ENCODE data around the gene SAV1. TPM values are rescaled to one million over a fixed set of nuclear protein-coding genes. Genes with fewer than 3 reads are reported as not detected.

The SAV1 gene
- total and polyA plus RNA-seq, 2 experiments from 2014 or later: 74.2 to 82.8 TPM

- Mint-ChIP-seq H3K4me1 (peaks cover 10% of the 10 kb centered on the region; the same call in 2 of the 3 replicates), H3K9me3 (no peaks in the 10 kb centered on the region), H3K27ac (no peak overlapping the region), H3K36me3 (ENCODE audit: low read depth) (no peaks in the 10 kb centered on the region), H3K4me3 (no peak overlapping the region), H3K27me3 (ENCODE audit: insufficient read depth, low read depth, poor library complexity) (peaks cover 2% of the 10 kb centered on the region)
- H3F3A ChIP-seq (replicated peaks; ENCODE audit: low read depth): no peaks in the 10 kb centered on the region
- H3K79me2 ChIP-seq (replicated peaks; ENCODE audit: insufficient read depth): no peaks in the 10 kb centered on the region
- no peaks in the 10 kb centered on the region for H3K9me2 ChIP-seq (ENCODE audit: insufficient read depth)
- no peak overlapping the region for H3K4me2 ChIP-seq
- H3K4me1 ChIP-seq (ENCODE audit: insufficient read depth): 0 out of 2 replicates have a peak, but pooled peaks cover 6% of the 10 kb centered on the region
- H3K27me3 ChIP-seq (ENCODE audit: insufficient read depth): no peaks in the 10 kb centered on the region
- no peak overlapping the region for H3K27ac ChIP-seq (ENCODE audit: low read depth)
- no peak for DNase-seq (ENCODE audit: low spot score)
- TF ChIP-seq NANOG (IDR thresholded peaks at IDR 0.05; ENCODE audit: borderline replicate concordance): no peak
- ATAC-seq: no peak
- no peak overlapping the region for H2AFZ ChIP-seq
- H4K20me1 ChIP-seq (replicated peaks; ENCODE audit: insufficient read depth): no peaks in the 10 kb centered on the region
- no peaks in the 10 kb centered on the region for H3K36me3 ChIP-seq (ENCODE audit: insufficient read depth)
- H3K4me3 ChIP-seq: no peak overlapping the region
Measured at GRCh38 chr14:50601394-50601793, 66.7 kb downstream of the SAV1 start.

GRCh38 chr14:50600849-50601248 is 67.3 kb downstream of the SAV1 start:
- Mint-ChIP-seq H3K4me1 (peaks cover 10% of the 10 kb centered on the region; the same call in 2 of the 3 replicates), H3K4me3 (no peak overlapping the region), H3K27ac (peak overlapping the region; percentile 82), H3K9me3 (no peaks in the 10 kb centered on the region), H3K27me3 (ENCODE audit: insufficient read depth, low read depth, poor library complexity) (peaks cover 2% of the 10 kb centered on the region), H3K36me3 (ENCODE audit: low read depth) (no peaks in the 10 kb centered on the region)
- Histone ChIP-seq H3K27ac (ENCODE audit: low read depth) (peak overlapping the region; percentile 39; the same call in 1 of the 2 replicates), H3K27me3 (ENCODE audit: insufficient read depth) (no peaks in the 10 kb centered on the region), H3F3A (replicated peaks; ENCODE audit: low read depth) (no peaks in the 10 kb centered on the region), H4K20me1 (replicated peaks; ENCODE audit: insufficient read depth) (no peaks in the 10 kb centered on the region), H3K79me2 (replicated peaks; ENCODE audit: insufficient read depth) (no peaks in the 10 kb centered on the region), H3K9me2 (ENCODE audit: insufficient read depth) (no peaks in the 10 kb centered on the region), H3K4me3 (no peak overlapping the region), H3K36me3 (ENCODE audit: insufficient read depth) (no peaks in the 10 kb centered on the region), H2AFZ (no peak overlapping the region), H3K4me1 (ENCODE audit: insufficient read depth) (0 out of 2 replicates have a peak, but pooled peaks cover 6% of the 10 kb centered on the region), H3K4me2 (no peak overlapping the region)
- ATAC-seq (peak; percentile 91), DNase-seq (ENCODE audit: low spot score) (peak; percentile 52)
- TF ChIP-seq ZNF462 (CRISPR knock-in tag; IDR thresholded peaks at IDR 0.05) (no peak), CREB1 (CRISPR knock-in tag; IDR thresholded peaks at IDR 0.05; ENCODE audit: low read depth) (no peak), CTCF (conservative IDR thresholded peaks at IDR 0.05; ENCODE audit: low read depth in 2 of 2) (no peak), EZH2 (IDR thresholded peaks at IDR 0.05; ENCODE audit: low read depth, unreplicated experiment) (no peak), ZNF114 (CRISPR knock-in tag; IDR thresholded peaks at IDR 0.05) (no peak), STAT1 (IDR thresholded peaks at IDR 0.05; ENCODE audit: unreplicated experiment) (no peak), REST (IDR thresholded peaks at IDR 0.05; ENCODE audit: unreplicated experiment) (no peak), EZH2phosphoT487 (IDR thresholded peaks at IDR 0.05; ENCODE audit: unreplicated experiment) (no peak), NANOG (IDR thresholded peaks at IDR 0.05; ENCODE audit: borderline replicate concordance) (no peak)

All from GM23338 (cell line).